Measurements from ENCODE around the gene IQCB1.

DNA sequence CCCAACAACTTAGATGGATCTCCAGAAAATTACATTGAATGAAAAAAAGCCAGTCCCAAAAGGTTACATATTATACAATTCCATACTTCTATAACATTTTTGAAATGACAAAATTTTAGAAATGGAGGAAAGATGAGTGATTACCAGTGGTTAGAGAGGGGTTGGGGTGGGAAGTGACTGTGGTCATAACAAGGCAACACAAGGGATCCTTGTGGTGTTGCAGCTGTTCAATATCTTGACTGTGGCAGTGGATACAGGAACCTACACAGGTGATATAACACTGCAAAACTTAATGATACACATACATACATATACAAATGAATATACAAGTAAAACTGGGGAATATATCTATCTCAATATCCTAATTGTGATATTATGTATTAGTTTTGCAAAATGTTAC, 95.0 kb downstream of the IQCB1 start:
- TF ChIP-seq CTCF (IDR thresholded peaks at IDR 0.05) (no peak), POLR2AphosphoS5 (IDR thresholded peaks at IDR 0.05) (no peak)

Measured in sigmoid colon (tissue), 4 donors.